Regular cardiac myocyte (primary cell): ENCODE data around the gene LAMA2. TPM values are rescaled to one million over a fixed set of nuclear protein-coding genes. Genes with fewer than 3 reads are reported as not detected.

ENCODE experiments used
- total RNA-seq: library from RNA; depleted of rRNA; stranded (reverse); fragments of >200 nt; gene quantifications from 2 replicates; pipeline ENCODE4 v1.2.3, GENCODE V29; 2014

Gene LAMA2
- 13.6 and 64.3 TPM in 2 replicates for total RNA-seq

GRCh38 chr6:128882991-128883611 lies at the start of gene LAMA2:
Gene LAMA2 (plus strand): TSS chr6:128883138. CDS start chr6:128883246, 108 bp downstream.

